GM21515 (cell line): ENCODE results near the gene TBCK.

Source experiments
- ATAC-seq: cut with Tn5 transposase; IDR thresholded peaks from one replicate; pipeline ENCODE4 v1.9.1; 2021; ENCODE audit not compliant: unreplicated experiment

Gene TBCK

DNA sequence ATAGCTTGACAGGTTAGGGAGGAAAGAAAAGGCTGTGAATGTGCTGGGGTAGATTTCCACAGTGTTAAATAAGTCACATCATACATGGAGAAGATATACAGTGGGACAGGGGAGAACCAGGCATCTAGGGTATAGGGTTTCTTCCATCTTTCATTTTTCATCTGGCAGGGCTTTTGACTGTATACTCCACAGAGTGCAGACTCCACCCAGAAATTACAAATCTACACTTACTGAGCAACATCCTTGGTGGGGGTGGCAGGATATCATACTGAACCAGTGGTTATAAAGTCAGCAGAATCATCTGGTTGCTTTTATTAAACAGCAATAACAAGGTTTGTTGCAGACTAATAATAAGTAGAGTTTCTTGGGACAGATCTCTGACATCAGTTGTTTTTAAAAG is 266.5 kb downstream of the TBCK start:
- no peak for ATAC-seq

DNA sequence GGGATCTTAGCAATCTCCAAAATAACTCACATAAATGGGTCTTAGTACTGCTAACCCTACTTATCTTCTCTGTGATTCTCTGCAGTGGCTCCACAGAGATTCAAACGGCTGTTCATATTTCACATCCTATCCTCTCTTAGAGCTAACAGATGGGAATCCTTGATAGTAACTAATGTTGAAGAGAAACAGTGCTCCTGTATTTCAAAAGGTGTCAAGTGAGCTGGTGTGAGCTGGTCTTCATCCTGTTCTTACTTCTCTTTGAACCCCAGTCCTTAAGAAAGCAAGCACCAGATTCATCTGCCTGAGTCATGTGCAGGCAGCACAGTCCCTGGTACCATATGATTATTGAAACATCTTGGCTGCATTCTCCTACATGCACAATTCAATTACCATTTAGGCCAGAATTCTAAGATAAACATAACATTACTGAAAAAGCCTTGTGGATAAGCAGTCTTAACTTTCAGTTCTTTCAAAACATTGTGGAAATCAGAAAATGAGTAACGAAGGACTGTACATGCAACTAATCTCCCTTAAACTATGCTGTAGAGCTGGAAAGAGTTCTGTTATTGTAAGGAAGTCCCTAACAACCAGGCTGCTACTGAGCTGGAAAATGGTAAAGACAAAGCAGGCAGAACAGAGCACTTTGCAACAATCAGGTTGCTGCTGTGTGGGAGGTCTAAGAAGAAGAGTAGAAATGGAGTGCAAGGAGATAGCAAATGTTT is 267.6 kb downstream of the TBCK start:
- no peak for ATAC-seq

DNA sequence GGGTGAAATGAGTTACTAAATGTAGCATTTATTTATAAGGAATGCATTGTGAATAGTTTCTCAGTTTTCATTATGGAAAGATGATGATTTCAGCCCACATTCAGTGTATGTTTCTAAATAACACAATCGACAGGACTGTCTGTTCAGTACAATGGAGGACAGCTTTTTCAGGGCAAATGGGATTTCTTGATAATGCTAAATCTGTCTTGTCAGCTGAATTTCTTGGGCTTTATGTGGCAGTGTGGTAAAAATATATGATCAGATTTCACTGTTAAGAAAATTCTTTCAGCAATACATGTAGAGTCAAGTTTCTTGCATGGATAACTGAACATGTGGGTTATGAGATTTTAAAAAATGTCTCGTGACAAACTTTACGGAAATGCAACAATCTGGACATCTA is 269.9 kb downstream of the TBCK start:
- ATAC-seq = no peak

DNA sequence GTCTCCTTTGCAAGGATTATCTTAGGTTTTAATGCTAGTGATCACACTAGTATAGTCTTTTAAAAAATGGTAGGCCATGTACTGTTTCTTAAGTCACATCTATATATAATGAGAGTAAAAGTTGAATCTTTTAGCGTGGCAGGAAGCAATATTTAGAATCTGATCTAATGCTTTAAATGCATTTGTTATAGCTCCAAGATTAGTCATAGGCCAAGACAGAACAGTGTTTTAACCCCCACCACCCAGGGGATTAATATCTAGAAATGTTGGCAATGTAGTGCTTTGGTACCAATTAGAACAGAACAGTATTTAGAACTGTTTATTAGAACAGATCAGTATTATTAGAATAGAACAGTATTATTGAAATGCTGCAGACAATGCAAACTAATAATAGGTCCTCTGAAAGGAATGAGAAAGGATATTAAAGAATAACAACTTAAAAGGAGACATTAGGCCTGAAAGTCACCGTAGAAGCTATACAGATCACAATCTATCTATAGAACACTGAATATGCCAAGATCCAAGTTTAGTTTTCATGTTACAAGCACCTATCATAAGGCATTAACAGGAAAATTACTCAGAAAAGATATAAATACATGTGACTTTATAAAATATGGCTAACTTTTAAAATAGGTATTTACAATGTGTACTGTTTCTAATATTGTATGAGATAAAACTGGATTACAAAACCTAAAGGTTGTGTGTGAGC is 274.6 kb downstream of the TBCK start:
- ATAC-seq = no peak

DNA sequence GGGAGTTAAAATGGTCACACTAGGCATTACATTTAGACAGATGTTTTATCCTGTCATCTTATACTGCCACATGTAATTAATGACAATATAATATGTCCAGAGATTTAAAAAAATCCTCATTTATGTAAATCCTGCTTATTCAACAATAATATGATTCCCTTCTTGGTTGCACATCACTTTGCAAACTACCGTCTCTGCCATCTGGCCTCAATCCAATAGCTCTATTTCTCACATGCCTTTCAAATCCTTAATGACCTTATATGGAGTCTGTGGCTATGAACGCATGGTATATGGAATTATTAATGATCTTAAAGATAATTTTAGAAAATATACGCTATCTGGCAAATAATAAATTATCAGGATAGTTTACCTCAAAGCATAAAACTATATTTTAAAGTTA is 276.2 kb downstream of the TBCK start:
- no peak for ATAC-seq

DNA sequence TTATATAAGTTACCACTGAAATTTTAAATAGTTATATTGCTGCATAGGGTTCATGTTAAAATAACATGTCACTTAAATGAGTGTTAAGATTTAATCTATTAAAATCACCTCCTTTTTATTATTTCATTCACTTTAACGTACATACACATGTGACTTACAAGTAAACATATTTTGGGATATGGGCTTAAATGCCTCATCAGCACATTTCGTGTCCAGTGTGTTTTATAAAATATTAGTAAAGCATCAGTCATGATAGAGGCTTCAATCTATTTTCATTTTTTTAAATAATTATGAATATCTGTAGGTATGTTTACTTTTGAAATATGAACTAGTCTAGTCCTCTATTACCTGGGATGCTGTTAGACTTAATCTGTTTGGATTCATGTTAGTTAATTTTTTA is 277.1 kb downstream of the TBCK start:
- ATAC-seq = no peak

DNA sequence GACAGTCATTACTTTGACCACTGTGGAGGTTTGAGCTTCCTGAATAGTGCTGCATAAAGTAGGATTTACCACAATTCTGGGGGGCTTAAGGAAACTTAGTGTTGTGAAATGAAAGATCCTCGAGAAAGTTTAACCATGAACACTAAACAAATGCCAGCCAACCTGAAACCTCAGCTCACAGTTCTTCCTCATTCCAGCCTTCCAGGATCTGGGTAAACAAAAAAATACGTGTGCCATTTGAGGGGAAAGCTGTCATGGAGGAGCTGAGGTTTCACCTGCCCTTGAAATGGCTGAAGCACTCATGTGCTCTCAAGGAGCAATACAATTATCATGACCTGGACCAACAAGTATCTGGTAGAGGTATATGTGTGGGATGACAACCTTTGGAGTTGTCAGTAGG is 278.0 kb downstream of the TBCK start:
- ATAC-seq = no peak

DNA sequence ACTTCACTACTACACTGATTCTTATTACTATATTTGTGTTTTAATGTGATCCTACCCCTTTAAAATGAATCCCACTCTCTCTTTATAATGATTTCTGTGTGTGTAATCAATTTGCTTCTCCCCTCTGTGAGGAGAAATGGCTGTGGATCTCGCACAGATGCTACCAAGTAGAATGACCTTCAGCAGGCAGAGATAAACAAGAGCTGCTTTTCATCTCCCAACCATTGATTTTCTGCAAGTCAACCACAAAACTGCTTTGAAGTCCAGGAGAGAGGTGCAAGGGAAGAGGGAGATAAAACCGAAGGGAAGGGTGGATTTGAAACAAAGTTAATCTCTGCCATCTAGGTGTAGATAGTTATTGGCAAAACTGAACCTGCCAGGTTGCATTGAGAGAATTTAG is 279.2 kb downstream of the TBCK start:
- no peak for ATAC-seq

DNA sequence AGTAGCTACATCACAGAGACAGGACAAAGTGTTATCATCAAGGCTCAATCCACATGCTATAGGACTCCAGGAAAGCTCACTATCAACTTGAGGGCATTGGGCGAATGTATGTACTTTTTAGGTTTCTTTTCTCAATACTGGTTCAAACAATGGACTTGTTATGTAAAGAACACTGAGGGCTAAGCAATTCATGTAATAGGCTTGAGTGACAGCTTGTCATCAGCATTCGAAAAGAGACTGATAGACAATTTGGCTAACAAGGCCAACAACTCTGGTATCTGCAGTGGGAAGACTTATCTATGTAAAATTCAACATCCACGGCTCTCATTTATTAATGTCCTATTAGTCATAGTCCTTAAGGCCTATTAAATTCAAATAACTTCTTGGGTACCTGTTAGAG is 279.7 kb downstream of the TBCK start:
- no peak for ATAC-seq

DNA sequence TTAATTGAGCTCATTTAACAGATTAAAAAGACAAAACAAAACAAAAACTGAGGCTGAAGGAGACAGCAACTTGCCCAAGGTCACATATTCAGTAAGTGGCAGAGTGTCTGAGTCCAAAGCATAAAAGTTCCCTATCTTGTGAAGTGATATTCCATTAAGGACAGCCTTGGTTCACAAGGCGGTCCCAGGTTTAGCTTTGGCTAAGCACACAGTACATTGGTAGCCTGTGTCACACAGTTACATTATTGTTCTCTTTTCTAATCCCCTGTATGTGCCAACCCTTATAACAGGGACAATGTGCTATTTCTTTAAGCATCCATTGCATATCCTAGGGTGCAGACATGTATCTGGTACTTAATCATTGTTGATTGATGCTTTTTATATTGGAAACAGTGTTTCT is 280.8 kb downstream of the TBCK start:
- ATAC-seq = no peak

DNA sequence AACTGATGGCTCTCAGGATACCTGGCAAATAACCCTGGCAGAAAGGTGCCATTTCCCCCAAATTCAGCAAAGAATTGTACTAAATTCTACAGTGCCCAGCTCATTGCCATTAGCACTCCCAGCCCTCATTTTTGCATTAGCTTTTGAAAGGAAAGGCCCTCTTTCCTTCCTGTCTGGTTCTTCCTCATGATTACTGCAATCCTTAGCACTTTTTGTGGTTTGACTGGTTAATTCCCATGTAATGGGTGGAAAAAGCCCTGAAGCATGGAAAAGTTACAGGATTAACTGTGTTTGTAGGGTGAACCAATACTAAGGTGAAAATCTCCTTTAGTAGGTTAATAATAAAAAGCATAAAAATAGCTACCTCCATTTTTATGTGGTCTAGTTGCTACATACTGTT is 281.3 kb downstream of the TBCK start:
- no peak for ATAC-seq

DNA sequence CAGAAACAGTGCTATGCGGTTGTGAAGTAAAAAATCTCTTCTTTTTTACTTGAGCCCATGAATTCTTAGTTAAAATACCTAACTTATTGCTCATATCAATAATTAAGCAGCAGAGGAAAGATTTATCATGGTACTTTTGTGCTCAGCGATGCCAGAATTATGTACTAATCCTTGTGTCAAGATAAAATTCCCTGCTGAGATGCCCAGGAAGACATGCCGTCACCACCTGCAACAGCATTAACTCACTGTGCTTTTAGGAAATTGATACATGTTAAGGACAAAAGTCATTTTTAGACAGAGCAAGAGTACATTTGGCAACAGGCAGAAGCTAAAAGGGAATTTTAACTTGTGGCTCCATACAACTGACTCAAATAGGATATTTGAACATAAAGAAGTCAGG is 281.8 kb downstream of the TBCK start:
- ATAC-seq = no peak

DNA sequence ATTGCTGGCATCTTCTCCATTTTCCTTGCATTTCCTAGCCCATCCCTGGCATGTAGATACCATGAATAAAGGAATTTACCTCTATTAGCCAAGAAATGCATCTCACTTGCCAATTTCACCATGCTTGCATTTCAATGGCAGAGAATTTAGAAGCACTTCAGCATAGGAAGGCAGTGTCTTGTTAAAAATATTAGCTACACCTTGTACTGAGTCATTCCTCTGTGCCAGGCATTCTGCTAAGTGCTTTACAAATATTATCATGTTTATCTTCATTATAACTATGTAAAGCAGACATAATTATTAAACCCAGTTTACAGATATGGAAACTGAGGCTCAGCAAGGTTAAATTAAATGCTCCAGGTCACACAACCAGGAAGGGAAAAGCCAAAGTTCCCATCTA is 282.5 kb downstream of the TBCK start:
- no peak for ATAC-seq

DNA sequence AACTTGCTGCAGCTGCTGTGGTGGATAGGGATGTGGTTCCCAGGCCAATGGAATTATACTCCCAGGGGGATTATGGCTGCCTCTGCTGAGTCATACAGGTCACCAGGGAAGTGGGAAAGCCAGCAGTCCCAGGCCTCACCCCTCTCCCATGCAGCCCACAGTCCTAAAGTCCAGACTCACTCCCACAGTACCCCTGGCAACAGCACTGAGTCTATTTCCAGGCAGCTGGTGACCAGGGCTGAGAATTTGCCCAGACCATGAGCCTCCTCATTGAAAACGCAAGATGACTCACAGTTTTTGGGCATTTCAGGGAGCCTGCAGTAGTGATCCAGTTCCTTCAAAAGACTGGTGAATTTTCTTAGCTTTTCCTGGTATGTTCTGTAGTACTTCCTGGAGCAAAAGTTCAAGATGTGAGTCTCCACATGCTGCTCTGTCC is 283.1 kb downstream of the TBCK start:
- ATAC-seq = no peak

DNA sequence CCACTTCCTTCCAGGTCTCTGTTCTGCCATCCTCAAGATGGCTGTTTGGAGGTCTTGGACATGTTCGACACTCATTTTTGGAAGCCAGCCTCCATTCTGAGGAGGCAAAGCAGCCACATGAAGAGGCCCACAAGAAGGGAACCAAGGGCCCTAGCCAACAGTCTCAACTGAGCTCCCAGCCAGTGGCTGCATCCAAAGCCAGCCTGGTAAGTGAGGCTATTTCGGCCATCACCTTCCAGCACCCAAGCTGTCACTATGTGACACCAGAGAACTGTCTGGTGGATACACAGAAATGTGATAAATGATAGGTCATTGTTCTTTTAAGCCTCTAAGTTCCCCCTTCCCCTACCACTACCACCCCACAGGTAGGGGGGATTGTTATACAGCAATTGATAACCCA is 293.6 kb downstream of the TBCK start:
- ATAC-seq = no peak

DNA sequence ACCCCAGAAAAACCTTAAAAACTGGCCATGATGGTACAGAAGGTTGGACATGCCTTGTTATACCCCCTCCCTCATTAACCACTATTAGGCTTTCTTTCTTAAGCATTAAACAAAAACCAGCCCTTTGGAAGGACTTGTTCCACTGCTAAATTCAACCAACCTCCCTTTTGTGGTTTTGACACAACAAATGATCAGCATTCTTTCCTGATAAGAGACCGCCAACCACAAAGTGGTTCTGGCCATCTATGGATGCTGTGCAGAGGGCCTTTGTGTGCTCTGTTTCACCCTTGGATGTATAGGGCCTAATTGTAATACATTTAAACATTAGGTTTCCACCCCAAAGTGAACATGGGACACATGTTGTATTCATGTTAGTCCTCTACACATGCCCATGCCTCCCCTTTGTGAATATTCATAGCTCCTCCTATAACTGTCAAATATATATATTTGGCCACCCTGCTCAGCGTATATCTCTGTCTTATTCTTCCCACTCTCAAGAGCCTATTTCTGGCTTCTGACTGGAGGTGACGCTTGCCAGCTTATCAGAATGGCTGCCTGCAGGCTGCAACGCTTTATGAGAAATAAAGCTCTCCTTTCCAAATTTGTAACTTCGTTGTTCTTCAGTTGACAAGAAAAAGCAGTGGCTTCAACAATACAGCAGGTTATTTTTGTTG is 294.1 kb downstream of the TBCK start:
- ATAC-seq = no peak

DNA sequence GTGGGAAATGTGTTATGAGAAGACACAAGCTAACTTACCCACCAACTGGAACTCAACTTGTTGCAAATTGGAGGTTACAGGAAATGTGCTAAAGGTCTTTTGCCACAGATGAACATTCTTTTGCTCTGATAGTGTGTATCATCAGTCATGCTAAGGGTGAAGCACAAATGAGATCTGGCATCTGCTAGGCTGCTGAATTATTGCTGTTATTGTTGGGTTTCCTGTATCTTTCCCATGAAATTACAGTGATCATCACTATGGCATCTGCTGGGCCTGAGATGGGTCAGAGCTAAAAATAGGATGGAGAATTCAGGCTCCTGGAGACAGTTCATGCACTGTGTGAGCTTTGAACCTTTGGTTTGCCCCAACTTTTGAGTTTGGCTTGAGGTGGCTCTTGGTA is 296.2 kb downstream of the TBCK start:
- no peak for ATAC-seq

DNA sequence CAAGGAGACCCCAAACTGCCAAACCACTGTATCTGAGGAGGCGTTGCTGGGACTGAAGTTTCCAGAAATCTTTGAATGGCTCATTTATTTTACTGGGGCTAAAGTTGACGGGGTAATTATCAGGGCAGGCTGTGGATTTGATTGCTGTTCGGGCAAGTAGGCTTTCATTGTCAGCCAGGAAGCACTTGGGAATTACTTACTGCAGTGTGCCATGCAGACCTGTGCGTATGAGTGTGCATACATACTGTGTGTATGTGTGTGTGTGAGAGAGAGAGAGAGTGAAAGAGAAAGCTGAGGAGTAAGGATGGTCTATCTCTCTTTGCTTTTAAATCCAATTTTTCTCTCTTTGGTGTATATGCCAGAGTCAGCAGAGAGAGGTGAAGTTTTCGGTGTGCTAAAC is 298.0 kb downstream of the TBCK start:
- no peak for ATAC-seq

DNA sequence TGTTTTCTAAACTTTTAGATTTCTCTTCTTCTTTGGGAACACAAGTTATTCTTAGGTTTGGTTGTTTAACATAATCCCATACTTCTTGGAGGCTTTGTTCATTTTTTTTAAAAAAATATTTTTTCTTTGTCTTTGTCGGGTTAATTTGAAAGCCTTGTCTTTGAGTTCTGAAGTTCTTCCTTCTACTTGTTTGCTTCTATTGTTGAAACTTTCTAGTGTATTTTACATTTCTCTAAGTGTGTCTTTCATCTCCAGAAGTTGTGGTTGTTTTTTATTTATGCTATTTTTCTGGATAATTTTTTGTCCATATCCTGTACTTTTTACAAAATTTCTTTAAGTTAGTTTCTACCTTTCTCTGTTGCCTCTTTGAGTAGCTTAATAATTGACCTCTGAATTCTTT is 304.6 kb downstream of the TBCK start:
- ATAC-seq = no peak

DNA sequence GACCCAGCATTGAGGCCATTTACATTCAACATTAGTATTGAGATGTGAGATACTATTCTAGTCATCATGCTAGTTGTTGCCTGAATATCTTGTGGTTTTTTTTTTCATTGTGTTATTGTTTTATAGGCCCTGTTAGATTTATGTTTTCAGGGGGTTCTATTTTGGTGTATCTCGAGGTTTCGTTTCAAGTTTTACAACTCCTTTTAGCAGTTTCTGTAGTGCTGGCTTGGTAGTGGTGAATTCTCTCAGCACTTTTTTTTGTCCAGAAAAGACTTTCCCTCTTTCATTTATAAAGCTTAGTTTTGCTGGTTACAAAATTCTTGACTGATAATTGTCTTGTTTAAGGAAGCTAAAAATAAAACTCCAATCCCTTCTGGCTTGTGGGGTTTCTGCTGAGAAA is 305.2 kb downstream of the TBCK start:
- ATAC-seq = no peak

DNA sequence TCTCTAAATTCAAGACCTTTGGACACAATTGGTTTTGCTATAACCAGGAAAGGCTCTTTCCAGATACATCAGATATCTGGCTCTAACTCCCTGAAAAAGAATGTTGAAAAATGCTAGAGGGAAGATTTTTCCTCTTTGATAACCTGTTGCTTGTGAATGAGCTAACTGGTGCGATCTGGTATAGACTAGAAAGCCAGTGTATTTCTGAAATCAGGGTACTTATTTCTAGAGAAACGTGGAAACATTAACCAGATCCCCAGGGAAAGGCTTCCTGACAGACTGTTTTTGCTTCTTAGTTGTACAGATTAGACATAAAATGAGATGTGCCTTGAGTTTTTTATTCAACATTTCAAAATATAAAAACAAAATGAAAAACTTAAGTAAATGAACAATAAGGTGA is 313.0 kb downstream of the TBCK start:
- ATAC-seq = no peak
